HL-60 (cell line): ENCODE measurements around the gene CCT5.

ENCODE experiments used
- DNase-seq, 2 experiments: peaks; one replicate each; pipeline ENCODE4 v3.0.0-alpha.2; 2010 to 2020; ENCODE audit warnings: low read depth in 1 of 2, low spot score in 1 of 2
- H3K27ac ChIP-seq: fragments of 250-450 bp; sonication (Bioruptor Pico); replicated peaks from 2 replicates; pipeline ENCODE4 v1.5.1; 2020; ENCODE audit warnings: mild to moderate bottlenecking, moderate library complexity
- H3K27me3 ChIP-seq: fragments of 250-450 bp; sonication (Bioruptor Pico); 2 replicates; pipeline ENCODE4 v1.5.1; 2021; ENCODE audit warnings: mild to moderate bottlenecking, moderate library complexity; ENCODE audit not compliant: insufficient read depth, poor library complexity, severe bottlenecking
- H3K4me3 ChIP-seq: replicated peaks from 2 replicates; pipeline ENCODE4 v1.5.1; 2011; ENCODE audit warnings: mild to moderate bottlenecking, control low read depth, low read length; ENCODE audit not compliant: insufficient read depth
- CTCF ChIP-seq: IDR thresholded peaks from one replicate; pipeline ENCODE4 v1.5.1; 2011; ENCODE audit warnings: low read length, control low read depth, inconsistent platforms; ENCODE audit not compliant: insufficient read depth
- GABPA ChIP-seq: IDR thresholded peaks from 2 replicates; pipeline ENCODE4 v1.6.1; 2012; ENCODE audit warnings: low read depth
- POLR2AphosphoS5 ChIP-seq: IDR thresholded peaks from 2 replicates; pipeline ENCODE4 v1.6.1; 2012; ENCODE audit warnings: low read depth
- REST ChIP-seq: IDR thresholded peaks from 2 replicates; pipeline ENCODE4 v1.6.1; 2012; ENCODE audit warnings: low read depth; ENCODE audit not compliant: insufficient replicate concordance
- SPI1 ChIP-seq: IDR thresholded peaks from 2 replicates; pipeline ENCODE4 v1.6.1; 2012; ENCODE audit warnings: low read depth, mild to moderate bottlenecking, borderline replicate concordance

Gene CCT5

GRCh38 chr5:10306806-10307205, 56.7 kb downstream of the CCT5 start:
- Histone ChIP-seq H3K4me3 (no peak overlapping the region), H3K27ac (no peak overlapping the region; the same call in 1 of the 2 replicates), H3K27me3 (no peaks in the 10 kb centered on the region)
- no peak for DNase-seq
- no peak for TF ChIP-seq CTCF
- TF ChIP-seq POLR2AphosphoS5: no peak
- no peak for TF ChIP-seq SPI1
- TF ChIP-seq GABPA: no peak
- TF ChIP-seq REST: no peak

GRCh38 chr5:10307206-10308148, 57.4 kb downstream of the CCT5 start, which contains the start of gene CMBL:
CMBL (minus strand) TSS chr5:10307902; CDS start chr5:10290762, 17,140 bp downstream.
- peak; percentile 49 to 51 for DNase-seq
- peak within 1 kb of the TSS; percentile 45 for H3K4me3 ChIP-seq
- H3K27me3 ChIP-seq: no peaks in the 10 kb centered on the region
- TF ChIP-seq CTCF (no peak), SPI1 (0 out of 2 replicates have a peak, but pooled peaks have one; percentile 16), GABPA (no peak), REST (no peak)
- peak within 1 kb of the TSS; percentile 59 for H3K27ac ChIP-seq

- H3K27ac ChIP-seq: no peak overlapping the region
- TF ChIP-seq REST (no peak), POLR2AphosphoS5 (no peak), SPI1 (no peak), CTCF (no peak), GABPA (no peak)
- DNase-seq: no peak
- H3K4me3 ChIP-seq: no peak overlapping the region
- H3K27me3 ChIP-seq: no peaks in the 10 kb centered on the region
These were observed 58.8 kb downstream of the CCT5 start for GRCh38 chr5:10308844-10309243.
